Activated gamma-delta T cell (primary cell): ENCODE results near the gene RAB7A.
"Not testable (repeated sequence)": the region's sequence is repeated elsewhere in the genome, so short reads cannot be mapped to it uniquely, and the experiment has no call there.

Experiments used
- DNase-seq: peaks from one replicate; lab custom pipeline; 2025; lab: John Stamatoyannopoulos, UW

The RAB7A gene

DNA sequence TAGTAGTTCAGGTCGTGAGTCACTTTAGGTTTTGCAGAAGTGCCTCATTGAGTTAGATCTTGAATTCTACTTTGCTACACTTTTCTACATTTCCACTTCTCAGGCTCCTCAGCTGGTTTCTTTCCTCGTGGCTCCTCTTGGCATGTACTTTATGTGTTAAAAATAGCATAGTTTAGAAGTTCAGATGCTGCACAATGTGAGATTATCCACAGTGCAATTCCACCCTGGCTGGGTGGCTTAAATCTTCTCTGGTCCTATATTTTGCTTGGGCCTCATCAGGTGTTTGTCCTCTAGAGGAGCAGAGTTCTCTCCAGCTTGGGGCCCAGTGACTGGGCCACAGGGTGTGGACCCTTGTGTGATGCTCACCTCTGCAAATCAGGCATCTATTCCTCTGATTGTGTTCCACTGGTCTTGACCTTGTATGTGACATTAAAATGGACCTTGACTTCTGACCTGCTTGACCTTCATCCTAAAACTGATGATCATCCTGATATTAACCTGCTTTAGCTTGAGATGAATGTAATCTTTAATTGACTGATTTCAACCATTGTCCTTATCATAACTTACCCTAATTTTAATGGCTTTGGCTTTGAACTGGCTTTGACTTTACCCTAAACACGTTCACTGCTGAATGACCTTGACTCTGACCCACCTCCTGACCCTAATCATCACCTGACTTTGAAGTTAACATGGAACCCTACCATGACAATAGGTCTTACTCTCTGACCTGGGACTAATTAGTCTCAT lies 89.5 kb downstream of the RAB7A start:
- no peak for DNase-seq

DNA sequence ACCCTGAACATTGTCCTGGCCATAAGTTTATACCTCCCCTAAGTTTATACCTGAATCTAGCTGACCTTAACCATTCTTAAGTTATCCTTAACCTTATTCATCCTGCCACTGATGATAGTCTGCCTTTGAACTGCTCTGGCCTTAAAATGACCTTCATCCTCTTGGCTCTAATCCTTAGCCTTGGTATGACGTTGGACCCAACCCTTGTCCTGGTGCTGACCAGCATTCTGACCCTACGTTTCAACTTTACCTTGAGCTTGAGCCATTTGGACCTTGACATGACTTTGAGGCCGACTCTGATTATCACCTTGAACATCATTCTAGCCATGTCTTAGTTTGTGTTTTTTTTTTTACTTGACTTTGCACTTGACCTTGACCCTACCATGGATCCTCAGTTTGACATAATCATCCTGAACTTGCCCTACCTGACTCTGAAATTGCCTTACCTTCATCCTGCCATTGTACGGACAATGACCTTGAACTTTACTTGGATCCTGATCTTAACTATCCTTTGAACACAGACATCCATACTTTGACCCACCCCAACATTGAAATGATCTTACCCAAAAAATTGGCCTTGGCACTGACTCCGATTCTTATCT lies 92.3 kb downstream of the RAB7A start:
- no peak for DNase-seq

DNA sequence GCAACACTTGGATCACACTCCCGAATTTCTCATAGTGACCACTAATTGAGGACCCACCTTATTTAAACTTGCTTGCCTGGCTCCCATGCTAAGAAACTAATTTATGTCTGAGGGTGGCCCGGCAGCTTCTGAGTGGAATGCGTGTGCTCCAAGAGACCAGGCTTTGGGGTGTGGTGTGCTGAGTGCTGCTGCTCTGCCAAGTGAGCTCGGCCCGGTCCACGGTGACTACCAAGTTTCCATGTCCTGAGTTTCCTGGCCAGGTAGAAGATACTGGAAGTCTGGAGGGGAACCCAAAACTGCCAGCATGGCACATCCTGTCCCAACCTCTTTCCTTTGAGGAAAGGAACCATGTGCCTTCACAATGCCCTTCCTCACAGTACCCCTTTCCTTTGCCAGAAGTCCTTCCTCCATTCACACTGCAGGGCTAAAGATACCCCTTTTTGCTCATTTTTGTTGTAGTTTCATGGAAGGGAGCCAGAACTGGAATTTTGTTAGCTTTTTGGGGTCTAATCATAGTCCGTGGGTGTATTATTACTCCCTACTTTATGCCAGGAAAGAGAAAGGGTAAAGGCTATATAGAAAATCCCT lies 94.4 kb downstream of the RAB7A start:
- no peak for DNase-seq

DNA sequence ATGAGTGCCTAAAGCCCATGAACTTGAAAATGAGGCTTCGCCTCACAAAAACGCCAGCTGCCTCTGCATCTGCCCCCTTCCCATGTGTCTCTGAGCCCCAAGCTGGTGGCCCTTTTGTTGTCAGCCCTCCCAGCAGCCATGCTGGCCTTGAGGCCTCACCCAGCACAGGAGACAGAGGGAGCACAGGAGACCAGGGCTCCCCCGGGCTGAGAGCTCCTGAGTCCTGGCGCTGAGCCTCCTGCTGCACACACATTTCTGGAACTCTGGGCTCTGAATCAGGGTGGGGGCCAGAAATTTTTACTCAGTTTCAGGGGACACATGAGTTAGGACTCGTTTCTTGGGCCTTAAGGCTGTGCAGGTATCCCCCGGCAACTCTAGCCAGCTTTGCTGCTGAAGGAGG lies 97.0 kb downstream of the RAB7A start:
- DNase-seq: no peak

DNA sequence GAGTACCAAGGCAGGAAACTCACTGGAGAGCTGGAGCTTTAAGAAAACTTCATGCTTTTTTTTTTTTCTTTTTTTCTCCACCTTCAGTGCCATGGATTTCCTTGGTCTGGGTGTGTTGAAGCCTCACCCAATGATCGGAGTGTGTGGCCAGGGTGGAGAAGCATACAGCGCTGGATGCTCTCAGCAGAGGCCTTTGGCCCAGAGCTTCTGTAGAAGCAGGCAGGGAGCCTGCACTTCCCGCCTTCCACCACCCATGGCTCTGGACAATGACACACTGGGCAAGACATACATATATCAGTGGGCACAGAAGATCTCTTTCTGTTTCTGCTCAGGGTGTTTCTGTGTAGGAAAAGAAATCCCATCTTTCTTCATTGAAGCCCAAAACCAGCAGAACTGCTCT lies 97.6 kb downstream of the RAB7A start:
- no peak for DNase-seq

DNA sequence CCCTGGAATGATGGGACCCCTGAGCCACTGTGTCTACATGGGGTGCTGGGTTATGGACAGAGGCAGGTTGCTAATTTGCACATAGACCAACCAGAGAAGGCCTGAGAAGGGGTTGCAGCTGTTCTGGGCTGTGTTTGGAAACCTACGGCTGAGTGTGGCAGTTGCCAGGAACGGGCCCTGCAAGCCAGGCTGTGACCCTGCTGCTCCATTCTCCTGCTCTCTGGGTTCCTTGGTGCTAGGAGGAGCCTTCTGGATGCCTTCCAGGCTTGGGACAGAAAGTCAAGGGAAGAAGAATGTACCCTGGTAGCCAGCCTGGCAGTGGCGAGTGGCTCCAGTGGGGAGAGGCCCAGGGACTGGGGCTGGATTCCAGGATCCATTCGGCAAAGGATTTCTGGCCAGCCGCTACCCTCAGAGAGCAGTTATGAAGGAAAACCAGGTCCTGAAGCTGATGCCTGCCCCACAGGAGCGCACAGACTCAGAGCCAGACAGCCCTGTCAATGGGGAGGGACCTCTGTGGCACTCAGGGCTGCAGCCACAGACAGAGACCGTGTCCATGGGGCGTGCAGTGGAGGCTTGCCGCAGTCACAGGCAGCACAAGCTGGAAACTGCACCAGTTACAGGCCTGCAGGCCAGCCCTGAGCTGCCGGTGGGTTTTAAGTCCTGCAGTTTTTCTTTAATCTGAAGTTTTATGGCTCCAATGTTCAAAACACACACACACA lies 98.3 kb downstream of the RAB7A start:
- no peak for DNase-seq

DNA sequence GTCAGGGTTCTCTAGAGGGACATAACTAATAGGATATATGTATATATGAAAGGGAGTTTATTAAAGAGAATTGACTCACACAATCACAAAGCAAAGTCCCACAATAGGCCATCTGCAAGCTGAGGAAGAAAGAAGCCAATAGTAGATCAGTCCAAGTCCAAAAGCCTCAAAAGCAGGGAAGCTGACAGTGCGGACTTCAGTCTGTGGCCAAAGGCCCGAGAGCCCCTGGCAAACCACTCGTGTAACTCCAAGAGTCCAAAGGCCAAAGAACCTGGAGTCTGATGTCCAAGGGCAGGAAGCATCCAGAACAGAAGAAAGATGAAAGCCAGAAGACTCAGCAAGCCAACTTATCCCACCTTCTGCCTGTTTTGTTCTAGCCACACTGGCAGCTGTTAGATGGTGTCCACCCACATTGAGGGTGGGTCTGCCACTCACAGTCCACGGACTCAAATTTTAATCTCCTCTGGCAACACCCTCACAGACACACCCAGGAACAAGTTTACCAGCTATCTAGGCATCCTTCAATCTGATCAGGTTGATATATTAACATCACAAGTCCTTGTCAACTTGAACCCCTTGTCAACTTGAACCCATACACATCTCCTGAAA lies 99.2 kb downstream of the RAB7A start:
- DNase-seq: no peak

DNA sequence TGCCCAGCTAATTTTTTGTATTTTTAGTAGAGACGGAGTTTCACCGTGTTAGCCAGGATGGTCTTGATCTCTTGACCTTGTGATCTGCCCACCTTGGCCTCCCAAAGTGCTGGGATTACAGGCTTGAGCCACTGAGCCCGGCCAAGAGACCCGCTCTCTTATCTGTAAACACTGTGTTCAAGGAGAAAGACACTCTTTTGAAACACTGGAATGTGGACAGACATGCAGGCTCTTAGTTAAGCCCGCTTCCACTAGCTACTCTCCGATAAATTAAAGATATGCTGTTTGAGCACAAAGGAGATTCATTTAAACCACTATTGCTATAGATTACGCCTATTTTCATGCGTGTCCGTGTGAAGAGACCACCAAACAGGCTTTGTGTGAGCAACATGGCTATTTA lies 103.1 kb downstream of the RAB7A start:
- not testable (repeated sequence) for DNase-seq

DNA sequence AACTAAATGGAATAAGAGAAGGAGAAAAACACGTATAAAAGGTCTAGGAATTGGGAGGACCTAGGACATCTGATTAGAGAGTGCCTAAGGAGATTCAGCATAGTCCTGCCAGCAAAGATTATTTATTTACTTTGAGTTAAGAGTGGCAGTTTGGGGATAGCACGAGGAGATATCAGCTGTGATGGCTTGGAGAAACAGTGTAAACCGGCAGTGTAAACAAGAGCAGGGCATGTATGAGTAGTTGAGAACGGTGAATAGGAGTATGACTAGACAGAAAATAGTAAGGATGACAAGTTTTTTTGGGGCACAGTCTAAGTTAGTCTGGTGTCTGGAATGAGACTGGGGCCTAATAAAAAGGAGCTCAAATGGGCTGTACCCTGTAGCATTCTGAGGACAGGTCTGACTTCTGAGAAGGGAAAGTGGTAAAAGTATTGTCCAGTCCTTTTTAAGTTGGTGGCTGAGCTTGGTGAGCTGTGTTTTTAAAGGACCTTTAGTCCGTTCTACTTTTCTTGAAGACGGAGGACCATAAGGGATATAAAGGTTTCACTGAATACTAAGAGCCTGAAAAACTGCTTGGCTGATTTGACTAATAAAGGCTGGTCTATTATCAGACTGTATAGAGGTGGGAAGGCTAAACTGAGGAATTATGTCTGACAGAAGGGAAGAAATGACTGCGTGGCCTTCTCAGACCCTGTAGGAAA lies 104.1 kb downstream of the RAB7A start:
- DNase-seq: not testable (repeated sequence)

DNA sequence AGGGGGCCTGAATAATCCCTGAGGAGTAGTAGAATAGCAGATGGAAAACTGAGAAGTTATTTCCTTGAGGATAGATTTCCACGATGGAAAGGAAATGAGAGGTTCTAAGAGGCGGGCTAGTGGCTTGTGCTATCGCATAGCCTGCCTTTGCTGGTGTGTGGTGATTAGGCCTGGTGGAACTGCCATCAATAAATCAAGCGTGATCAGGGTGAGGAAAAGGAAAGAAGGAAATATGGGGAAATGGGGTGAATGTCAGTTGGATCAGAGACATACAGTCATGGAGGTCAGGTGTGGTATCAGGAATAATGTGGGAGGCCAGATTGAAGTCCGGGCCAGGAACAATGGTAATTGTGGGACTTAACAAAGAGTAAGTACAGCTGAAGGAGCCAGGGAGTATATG lies 104.8 kb downstream of the RAB7A start:
- not testable (repeated sequence) for DNase-seq

DNA sequence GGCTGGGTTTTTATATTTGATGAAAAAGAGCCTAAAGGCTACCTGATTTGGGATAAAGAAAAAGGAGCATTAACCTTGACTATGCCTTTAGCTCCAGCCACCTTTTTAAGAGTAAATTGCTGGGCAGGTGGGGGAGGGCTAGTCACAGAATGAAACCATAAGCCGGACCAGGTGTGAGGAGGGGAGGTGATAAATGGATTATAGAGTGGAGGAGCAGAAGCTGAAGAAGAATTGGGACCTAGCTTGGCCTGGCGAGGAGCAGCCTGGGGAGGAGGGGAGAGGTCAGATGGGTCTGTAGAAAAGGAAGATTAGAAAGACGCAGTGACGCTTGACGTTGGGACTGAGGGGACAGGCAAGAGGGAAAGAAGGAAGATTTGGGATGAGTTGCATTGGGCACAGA lies 107.0 kb downstream of the RAB7A start:
- DNase-seq: not testable (repeated sequence)

DNA sequence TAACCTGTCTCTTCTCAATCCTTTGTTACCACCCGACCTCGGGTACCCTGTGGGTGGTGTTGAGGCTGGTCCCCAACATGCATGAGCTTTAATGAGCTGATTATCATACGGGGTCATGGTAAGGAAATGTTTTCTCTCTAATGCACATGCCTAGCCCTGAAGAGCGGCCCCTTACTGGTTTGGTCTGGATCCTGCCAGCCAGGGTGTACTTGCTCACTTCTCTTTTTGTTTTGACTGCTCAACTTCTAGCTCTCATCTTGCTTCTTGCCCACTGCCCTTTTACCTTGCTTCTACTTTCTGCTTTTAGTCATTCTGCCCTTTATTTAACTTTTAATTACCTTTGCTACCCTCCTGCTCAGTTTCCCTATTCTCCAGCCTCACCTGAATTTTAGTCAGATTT lies 109.1 kb downstream of the RAB7A start:
- DNase-seq: no peak

DNA sequence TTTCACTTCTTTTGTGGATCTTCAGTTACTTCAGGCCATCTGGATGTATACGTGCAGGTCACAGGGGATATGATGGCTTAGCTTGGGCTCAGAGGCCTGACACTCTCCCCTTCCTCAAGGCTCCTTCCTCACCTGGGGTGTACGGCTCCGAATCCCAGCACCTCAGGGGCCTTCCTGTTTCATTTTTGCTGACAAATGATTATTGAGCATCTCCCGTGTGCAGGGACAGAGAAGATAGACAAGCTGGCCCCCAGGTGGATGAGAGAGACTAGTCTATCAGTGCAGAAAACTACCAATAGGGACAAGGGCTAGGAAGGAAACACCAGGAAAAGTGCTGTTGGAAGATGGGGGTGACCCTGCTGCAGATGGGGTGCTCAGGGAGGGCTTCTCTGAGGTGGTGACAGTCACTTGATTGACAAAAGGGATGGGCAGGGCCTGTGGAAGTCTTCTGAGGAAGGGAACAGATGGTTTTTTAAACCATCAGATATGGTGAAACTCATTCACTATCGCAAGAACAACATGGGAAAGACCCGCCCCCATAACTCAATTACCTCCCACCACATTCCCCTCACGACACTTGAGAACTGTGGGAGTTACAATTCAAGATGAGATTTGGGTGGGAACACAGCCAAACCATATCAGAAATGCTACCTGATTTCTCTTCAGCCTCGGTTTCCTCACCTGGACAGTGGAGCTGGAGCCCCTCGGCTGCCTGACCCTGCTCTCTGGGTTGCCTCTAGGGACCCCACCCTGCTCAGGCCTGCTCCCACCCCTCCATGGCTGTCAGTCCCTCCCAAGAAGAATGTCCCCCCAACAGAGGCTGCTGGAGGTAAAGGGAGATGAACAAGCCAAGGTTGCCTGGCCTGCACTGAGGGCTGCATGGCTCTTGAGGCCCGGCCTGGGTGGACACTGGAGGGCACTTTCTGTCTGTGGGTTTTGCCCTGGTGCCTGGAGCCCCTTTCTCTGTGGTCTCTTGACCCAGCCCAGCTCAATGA lies 116.2 kb downstream of the RAB7A start:
- DNase-seq: no peak

DNA sequence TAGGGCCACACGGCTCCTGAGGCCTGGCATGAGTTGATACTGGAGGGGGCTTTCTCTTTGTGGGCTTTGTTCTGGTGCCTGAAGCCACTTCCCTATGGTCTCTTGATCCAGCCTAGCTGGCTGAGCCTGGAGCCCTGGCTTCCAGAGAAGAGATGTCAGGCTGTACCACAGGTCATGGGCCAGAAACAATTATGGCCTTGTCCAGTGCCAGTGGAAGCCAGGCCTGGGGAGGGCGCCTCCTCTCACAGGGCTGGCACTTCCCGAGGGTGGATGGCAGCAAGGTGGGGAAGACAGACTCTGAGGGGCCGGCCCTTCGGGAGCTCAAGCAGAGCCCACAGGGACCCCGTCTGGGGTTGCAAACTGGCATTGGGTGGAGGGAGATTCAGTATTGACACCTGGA lies 118.5 kb downstream of the RAB7A start:
- DNase-seq: no peak

DNA sequence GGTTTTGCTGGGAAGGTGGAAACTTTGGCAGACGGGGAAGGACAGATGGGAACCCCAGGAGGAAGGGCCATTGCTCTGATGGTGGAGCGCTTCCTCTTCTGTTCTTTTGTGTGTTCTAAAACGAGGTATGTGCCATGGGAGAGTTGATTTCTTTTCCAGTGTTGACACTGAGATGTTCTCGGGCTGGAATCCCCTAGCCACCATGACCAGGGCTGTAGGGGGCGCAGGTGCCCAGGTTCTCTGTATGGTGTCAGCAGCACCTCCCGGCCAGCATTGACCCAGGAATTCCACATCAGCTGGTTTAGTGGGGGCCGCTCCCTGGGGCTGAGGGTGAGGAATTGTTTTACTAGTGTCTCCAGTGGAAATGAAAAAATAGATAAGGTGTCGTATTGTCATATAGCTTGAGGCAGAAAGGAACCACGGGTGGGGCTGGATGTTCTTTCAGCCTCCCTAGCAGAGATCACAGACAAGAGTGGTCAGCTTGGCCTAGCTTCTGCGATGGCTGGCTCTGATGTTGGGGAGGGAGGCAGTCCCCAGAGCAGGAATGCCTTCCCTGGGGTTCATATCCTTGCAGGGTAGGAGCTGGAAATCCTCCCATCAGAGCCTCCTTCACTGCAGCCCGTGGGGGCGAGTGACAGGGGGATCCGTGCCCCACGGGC lies 119.3 kb downstream of the RAB7A start:
- DNase-seq: no peak

DNA sequence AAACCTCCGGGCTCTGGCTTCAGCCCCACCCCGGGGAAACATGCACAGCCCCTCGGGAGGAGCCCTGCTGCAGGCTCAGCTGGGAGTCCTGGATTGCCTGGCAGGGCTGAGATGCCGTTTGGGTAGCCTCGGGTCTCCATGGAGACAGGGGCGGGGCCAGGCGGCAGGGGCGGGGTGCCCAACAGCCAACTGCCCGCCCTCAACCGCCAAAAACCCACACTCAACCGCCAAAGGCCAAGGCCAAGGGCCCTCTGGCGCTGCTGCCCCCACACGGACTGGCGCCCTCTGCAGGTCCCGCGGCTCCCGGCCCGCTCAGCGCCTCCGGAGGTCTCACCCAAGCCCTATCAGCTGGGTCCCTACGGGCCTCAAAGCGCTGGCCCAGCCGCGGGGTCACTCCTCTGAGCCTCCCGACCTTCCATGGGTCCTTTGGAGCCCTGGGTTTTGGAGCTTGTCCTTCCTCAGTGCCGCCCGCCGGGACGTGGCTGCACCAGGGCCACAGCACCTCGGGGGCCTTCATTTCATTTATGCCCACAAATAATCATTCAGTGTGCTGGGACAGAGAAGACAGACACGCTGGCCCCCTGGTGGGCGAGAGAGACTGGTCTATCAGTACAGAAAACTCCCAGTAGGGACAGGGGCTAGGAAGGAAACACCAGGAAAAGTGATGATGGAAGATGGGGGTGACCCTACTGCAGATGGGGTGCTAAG lies 119.9 kb downstream of the RAB7A start:
- DNase-seq: peak; percentile 54

DNA sequence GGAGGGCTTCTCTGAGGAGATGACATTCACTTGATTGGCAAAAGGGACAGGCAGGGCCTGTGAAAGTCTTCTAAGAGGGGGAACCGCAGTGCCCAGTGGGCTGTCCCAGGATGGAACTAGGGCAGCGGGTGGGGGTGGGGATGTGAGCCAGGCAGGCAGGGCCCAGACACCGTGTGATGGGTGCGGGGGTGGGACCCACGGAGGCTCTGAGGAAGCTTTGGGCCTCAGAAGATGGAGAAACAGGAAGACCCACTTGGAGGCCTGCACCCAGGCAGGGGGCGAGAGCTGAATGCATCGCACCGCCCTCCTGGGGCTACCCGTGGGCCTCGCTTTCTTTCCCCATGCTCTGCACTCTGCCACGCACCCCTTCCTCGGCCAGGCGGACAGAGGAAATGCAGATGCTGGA lies 120.5 kb downstream of the RAB7A start:
- no peak for DNase-seq

DNA sequence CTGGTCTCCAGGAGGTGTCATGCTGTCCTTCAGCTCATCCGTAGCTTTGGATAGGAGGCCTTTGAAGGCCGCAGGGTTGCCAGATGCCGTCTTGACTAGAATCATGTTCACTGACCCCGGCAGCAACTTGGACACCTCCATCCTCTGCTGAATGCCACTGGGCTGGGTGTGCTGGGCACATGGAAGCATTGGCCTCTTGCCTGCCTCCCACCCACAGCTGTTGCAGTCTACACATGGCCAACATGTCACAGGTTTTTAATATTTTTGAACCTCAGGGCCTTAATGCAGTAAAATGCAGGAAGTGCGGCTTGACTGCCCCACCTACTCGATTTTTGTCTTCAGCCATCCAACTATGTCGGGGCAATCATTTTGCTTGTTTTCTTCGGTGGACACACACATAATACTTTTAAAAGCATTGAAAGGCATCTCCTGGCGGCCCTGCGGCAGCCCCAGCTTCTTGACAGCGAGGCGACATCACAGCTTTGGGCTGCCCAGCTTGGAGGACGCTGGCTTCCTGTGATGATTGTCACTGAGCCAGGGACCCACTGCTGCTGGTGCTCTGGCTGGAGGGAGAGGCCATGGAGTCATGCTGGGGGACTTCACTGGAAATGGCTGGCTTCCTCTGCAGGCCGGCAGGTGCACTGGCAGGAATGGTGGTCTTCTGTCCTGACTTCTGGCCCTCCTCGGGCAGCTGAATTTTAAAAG lies 121.8 kb downstream of the RAB7A start:
- DNase-seq: no peak

DNA sequence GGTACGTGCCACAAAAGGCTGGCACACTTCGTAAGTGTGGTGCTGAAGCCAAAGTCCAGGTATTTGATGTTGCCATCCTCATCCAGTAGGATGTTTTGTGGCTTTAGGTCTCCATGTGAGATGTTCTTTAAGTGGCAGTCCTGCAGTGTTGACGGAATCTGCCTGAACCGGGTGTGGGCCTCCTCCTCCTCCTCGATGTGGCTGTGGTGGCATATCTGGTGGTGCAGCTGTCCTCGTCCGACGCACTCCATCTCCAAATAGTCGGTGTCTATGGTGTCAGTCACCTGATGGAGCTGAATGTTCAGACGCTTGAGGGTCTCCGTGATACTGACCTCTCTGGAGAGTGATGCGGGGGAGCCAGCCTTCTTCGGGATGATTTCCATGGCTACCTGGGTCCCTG lies 123.0 kb downstream of the RAB7A start:
- no peak for DNase-seq
